Left lung (tissue), 10 donors: ENCODE results near the gene PCDHGC4. TPM values are rescaled to one million over a fixed set of nuclear protein-coding genes. Genes with fewer than 3 reads are reported as not detected.

Experiments
- ATAC-seq: fragments of 200-7000 bp; cut with Tn5 transposase; one replicate; pipeline ENCODE4 v1.9.1; 2020; ENCODE audit warnings: moderate library complexity
- DNase-seq, 4 donors: peaks; one replicate each; pipeline ENCODE4 v3.0.0-alpha.2; 2013 to 2020
- H3K27ac ChIP-seq, 2 donors: fragments of 200-600 bp; sonication (generic) in 1 of 2; one replicate each; pipeline versions ENCODE4 v1.5.0 to v1.8.0; 2020 to 2021
- H3K27me3 ChIP-seq, 2 donors: fragments of 200-600 bp; sonication (generic) in 1 of 2; one replicate each; pipeline versions ENCODE4 v1.5.0 to v1.8.0; 2020 to 2021
- H3K36me3 ChIP-seq, 2 donors: fragments of 200-600 bp; sonication (generic) in 1 of 2; one replicate each; pipeline versions ENCODE4 v1.5.0 to v1.8.0; 2020 to 2021
- H3K4me1 ChIP-seq, 2 donors: fragments of 200-600 bp; one replicate each; pipeline ENCODE4 v1.8.0; 2021
- H3K4me3 ChIP-seq, 2 donors: fragments of 200-600 bp; sonication (generic) in 1 of 2; one replicate each; pipeline versions ENCODE4 v1.5.0 to v1.8.0; 2020 to 2021; ENCODE audit warnings: mild to moderate bottlenecking in 1 of 2
- H3K9me3 ChIP-seq, 2 donors: fragments of 200-600 bp; sonication (generic) in 1 of 2; one replicate each; pipeline versions ENCODE4 v1.5.0 to v1.8.0; 2020 to 2021
- intact Hi-C, 2 donors: fragments of 100-400 bp; cut with DNase I; formaldehyde crosslinking; loops; one replicate each; pipeline versions ENCODE4 v1.11.2 to v1.14.2; 2022
- polyA plus RNA-seq, 6 donors: library from polyadenylated mRNA; unstranded; fragments of 120-200 nt; gene quantifications; one replicate each; pipeline ENCODE4 v1.2.1, GENCODE V29; 2013; ENCODE audit not compliant: insufficient read length in 6 of 6
- total RNA-seq, 2 donors: library from RNA; stranded (reverse); fragmentation: NEBNext Ultra II Directional; extraction: Animal tissue kit (Norgen Biotek cat#: 25700); gene quantifications; one replicate each; pipeline ENCODE4 v1.2.1, GENCODE V29; 2021
- TF ChIP-seq, protein P1 (sequence below), 2 donors: fragments of 200-600 bp; sonication (generic) in 1 of 2; IDR thresholded peaks; one replicate each; pipeline versions ENCODE4 v1.5.0 to v1.8.0; 2021; ENCODE audit warnings: antibody characterized with exemption in 2 of 2
- donor health status: DM: no; HTN: yes; CAD: no.
- donor health status: DM: no; HTN: no; CAD: no.

The PCDHGC4 gene
- total and polyA plus RNA-seq, 8 donors: 0.79 to 3.3 (median 2.3) TPM

DNA sequence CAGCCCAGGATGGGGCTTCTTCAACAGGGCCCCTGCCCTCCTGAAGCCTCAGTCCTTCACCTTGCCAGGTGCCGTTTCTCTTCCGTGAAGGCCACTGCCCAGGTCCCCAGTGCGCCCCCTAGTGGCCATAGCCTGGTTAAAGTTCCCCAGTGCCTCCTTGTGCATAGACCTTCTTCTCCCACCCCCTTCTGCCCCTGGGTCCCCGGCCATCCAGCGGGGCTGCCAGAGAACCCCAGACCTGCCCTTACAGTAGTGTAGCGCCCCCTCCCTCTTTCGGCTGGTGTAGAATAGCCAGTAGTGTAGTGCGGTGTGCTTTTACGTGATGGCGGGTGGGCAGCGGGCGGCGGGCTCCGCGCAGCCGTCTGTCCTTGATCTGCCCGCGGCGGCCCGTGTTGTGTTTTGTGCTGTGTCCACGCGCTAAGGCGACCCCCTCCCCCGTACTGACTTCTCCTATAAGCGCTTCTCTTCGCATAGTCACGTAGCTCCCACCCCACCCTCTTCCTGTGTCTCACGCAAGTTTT is 27.6 kb downstream of the PCDHGC4 start:
- H3K27ac ChIP-seq: peak overlapping the region; percentile 83 to 87
- ATAC-seq (peak; percentile 66), DNase-seq (peak in 3 of 4 donors; percentile 79 to 94 (median 83))
- H3K36me3 ChIP-seq: peaks cover 0 to 45% of the 10 kb centered on the region in 2 donors
- H3K9me3 ChIP-seq: no peaks in the 10 kb centered on the region
- peaks cover 0 to 9% of the 10 kb centered on the region in 2 donors for H3K27me3 ChIP-seq
- H3K4me3 ChIP-seq: peak overlapping the region; percentile 31 to 49
- TF ChIP-seq, protein P1, sequence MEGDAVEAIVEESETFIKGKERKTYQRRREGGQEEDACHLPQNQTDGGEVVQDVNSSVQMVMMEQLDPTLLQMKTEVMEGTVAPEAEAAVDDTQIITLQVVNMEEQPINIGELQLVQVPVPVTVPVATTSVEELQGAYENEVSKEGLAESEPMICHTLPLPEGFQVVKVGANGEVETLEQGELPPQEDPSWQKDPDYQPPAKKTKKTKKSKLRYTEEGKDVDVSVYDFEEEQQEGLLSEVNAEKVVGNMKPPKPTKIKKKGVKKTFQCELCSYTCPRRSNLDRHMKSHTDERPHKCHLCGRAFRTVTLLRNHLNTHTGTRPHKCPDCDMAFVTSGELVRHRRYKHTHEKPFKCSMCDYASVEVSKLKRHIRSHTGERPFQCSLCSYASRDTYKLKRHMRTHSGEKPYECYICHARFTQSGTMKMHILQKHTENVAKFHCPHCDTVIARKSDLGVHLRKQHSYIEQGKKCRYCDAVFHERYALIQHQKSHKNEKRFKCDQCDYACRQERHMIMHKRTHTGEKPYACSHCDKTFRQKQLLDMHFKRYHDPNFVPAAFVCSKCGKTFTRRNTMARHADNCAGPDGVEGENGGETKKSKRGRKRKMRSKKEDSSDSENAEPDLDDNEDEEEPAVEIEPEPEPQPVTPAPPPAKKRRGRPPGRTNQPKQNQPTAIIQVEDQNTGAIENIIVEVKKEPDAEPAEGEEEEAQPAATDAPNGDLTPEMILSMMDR (IDR thresholded peaks at IDR 0.05): peak; percentile 81 to 82
- intact Hi-C loops: no loop called here
- H3K4me1 ChIP-seq: peaks cover 28 to 81% of the 10 kb centered on the region in 2 donors

DNA sequence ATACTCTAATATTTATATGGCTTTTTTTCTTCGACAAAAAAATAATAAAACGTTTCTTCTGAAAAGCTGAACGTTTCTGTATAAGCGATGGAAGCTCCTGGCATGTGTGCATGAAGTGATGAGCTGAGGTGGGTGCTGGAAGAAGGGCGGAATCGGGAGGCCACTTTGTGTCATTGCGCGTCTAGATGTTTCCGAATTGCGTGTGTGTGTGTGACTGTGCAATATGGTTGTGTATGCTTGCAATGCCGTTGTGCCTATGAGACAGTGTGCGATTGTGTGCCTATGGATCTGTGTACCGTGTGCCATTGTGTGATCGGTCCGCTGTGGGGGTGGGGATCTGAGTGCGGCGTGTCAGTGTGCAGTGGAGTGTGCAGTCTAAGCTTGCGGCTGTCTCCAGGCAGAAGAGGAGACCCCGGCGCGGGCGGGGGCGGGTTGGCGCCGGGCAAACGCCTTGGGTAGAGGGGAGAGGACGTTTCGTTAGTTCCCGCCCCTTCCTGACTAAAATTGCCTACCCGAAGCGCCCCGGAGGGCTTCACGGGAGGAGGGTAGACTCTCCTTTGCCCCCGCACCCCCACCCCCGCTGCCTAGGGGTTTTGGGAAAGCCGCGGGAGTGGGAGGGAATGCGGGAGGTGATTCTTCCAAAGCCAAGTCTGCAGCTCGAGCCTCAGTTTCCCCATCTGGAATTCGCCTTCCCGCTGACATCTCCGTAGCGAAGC is 28.2 kb downstream of the PCDHGC4 start:
- H3K36me3 ChIP-seq: peaks cover 0 to 50% of the 10 kb centered on the region in 2 donors
- H3K4me3 ChIP-seq: peak overlapping the region; percentile 31 to 49
- DNase-seq (peak in 2 of 4 donors; percentile 59 to 80), ATAC-seq (peak; percentile 29)
- peaks cover 25 to 81% of the 10 kb centered on the region in 2 donors for H3K4me1 ChIP-seq
- TF ChIP-seq, protein P1 (IDR thresholded peaks at IDR 0.05): no peak
- intact Hi-C loops: no loop called here
- H3K9me3 ChIP-seq: no peaks in the 10 kb centered on the region
- peak overlapping the region; percentile 83 to 87 for H3K27ac ChIP-seq
- peaks cover 0 to 9% of the 10 kb centered on the region in 2 donors for H3K27me3 ChIP-seq

DNA sequence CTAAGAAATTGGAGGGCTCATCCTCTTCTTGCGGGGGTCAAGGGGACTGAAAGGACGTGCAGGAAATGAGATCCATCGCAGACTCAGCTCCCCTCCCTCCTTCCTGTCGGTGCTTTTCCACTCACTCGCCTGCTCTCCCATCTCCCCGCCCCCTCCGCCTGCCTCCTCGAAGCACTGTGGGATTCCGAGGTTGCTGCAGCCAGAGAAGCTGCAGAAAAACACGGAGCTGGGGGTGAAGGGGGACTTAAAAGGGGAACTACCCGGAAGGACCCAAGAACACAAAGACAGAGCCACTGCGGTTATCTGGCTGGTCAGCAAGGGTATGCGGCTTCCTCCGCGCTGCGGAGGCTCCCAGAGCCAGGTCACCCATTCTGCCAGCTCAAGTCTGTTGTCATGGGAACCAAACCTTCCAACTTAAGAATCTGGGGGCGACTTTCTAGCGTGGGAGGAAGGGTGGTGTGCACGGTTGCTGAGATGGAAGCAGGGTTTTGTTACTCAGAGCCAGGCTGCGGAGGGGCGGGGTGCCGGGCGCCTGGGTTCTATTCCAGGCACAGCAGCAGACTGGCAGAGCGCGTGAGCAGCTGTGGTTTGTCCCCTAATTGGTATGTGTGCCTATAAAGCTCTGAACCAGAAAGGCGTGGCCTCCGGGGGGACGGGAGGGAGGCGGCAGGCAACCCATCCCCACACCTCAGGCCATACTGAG is 28.9 kb downstream of the PCDHGC4 start:
- Histone ChIP-seq H3K36me3 (peaks cover 0 to 57% of the 10 kb centered on the region in 2 donors), H3K4me3 (peak overlapping the region; percentile 31 to 49), H3K4me1 (peaks cover 25 to 81% of the 10 kb centered on the region in 2 donors), H3K9me3 (no peaks in the 10 kb centered on the region), H3K27ac (peak overlapping the region; percentile 83 to 87), H3K27me3 (peaks cover 0 to 6% of the 10 kb centered on the region in 2 donors)
- ATAC-seq (peak; percentile 57), DNase-seq (peak; percentile 78 to 87 (median 84))
- TF ChIP-seq, protein P1 (IDR thresholded peaks at IDR 0.05): no peak
- intact Hi-C loops: no loop called here

DNA sequence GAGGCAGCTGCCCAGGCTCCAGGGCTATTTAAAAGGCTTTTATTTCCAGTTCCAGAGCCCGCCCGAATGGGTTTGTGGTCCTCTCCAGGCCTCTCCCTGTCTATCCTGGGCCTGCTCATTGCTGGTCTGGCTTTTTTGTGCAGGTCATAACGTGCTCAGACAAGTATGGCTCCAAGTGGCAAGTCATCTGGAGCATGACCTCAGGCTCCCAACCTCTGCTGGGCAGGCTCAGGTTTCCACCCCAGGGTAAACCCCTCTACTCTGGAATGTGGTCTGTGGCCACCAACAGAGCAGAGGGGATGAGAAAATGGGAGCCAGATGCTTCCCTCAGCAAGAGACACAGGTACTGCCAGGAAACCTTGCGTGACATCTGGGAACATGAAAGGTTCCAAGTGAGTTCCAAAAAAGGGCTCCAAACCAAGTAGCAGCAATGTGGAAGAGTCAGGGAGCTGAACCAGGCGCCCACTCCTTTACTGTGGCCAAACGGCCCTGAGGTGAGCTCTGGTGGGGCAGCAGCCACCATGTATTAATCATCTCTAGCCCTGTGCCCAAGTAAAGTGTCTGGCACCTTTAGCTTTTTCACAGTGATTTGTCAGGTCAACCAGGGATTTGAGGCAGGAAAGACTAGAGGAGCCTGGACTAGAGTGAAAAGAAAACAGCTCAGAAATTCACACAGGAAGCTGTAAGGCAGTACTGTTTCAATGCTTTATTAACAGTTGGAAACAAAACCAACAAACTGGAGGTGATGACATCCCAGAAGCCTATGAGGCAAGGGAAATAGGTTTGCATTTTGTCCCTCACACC is 29.7 kb downstream of the PCDHGC4 start:
- H3K27ac ChIP-seq: peak overlapping the region; percentile 83 to 87
- peak overlapping the region in 1 of 2 donors; percentile 49 for H3K4me3 ChIP-seq
- no peak for DNase-seq
- no peak for ATAC-seq
- intact Hi-C loops: no loop called here
- peaks cover 0 to 64% of the 10 kb centered on the region in 2 donors for H3K36me3 ChIP-seq
- H3K4me1 ChIP-seq: peaks cover 21 to 80% of the 10 kb centered on the region in 2 donors
- H3K27me3 ChIP-seq: no peaks in the 10 kb centered on the region
- H3K9me3 ChIP-seq: no peaks in the 10 kb centered on the region
- TF ChIP-seq, protein P1 (IDR thresholded peaks at IDR 0.05): no peak
